ENCODE data around the gene CEP135.
"Not testable (repeated sequence)": the region's sequence is repeated elsewhere in the genome, so short reads cannot be mapped to it uniquely, and the experiment has no call there.

CEP135 gene

DNA sequence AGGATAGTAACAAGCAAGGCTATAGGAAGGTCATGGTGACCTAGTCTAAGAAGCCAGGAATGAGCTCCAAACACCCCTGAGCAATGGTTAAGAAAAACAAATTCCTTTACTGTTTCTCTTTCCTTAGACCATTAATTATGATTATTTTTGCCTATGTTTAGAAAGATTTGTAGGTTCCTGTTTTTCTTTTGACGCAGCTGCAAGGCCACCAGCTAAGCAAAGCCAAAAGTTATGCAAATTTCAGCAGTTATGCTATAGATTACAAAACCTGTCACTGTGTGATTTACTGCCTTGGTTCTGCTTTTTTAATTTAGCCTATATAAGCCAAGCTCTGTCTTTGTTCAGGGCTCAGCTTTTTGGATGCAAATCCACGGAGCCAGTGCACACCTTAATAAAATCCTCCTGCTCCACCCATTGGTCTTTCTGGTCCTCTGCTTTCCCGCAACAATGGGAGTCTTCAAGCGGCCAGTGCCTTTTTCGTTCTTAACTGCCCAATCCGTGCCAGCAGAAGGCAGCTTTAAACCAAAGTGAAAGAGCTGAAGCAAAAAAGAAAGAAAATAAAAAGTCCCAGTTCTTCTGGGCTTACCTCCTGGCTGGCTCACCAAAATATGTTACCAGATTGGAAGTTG lies 1.4 kb upstream of the CEP135 start:
- DNase-seq (ENCODE audit: low read depth) = no peak

- DNase-seq (ENCODE audit: low read depth) = no peak
Observed at GRCh38 chr4:55947912-55948725, 626 bp upstream of the CEP135 start.

DNA sequence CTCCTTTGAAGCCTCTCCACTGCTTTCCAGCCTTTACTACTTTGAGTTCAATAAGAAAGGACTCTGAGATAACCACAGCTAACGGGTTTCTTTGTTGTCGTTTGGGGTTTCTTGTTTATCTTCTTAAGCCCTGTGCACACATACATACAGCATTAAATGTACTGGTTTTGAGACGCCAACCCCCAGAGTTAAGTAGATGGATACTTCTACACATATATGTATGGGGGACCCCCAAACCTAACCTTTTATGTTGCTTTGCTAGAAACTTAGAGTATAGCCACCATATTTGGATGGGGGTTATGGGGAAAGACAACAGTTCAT lies 697 bp downstream of the CEP135 start:
- DNase-seq (ENCODE audit: low read depth) = no peak

DNA sequence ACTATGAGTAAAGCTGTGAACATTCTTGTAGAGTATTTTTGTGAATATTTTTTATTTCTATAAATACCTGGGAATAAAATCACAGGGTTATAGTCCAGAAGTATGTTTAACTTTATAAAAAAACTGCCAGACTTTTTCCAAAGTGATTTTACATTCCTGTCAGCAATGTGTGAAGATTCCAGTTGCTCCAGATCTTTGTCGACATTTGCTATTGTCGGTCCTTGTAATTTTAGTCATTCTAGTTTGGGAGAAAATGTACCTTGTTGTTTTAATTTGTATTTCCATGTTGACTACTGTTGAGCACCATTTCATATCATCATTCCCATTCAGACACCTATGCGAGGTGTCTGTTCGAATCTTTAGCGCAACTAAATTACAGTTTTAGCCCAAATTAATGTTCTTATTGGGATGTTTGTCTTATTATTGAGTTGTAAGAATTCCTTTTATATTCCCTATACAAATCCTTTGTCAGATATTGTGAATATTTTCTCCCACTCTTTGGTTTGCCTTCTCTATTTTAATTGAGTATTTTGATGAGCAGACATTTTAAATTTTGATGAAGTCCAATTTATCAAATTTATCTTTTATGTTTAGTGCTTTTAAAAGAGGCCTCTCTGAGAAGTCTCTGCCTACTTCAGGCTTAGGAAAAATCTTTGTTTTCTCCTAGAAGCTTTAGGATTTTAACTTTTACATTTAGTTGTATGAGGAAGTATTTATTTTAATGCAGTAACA lies 2.6 kb downstream of the CEP135 start:
- no peak for DNase-seq (ENCODE audit: low read depth)

- no peak for DNase-seq (ENCODE audit: low read depth)
Observed at GRCh38 chr4:55955710-55956109, 7.0 kb downstream of the CEP135 start.

- DNase-seq (ENCODE audit: low read depth) = no peak
Observed at GRCh38 chr4:55959655-55960054, 10.9 kb downstream of the CEP135 start.

DNA sequence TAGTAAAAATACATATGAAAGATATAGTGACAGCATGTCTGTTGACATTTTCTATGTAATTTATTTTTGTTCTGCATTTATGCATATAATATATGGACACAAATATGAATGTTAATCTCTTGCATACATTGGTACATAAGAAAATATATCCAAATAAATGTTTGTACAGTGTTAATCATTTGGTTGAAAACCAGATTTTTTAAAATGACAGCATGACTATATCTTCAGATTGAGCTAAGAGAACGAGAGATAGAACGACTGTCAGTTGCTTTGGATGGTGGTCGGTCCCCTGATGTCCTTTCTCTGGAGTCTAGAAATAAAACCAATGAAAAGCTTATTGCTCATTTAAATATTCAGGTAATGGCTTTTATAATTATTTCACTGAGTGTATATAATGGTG lies 15.3 kb downstream of the CEP135 start:
- DNase-seq (ENCODE audit: low read depth) = no peak

DNA sequence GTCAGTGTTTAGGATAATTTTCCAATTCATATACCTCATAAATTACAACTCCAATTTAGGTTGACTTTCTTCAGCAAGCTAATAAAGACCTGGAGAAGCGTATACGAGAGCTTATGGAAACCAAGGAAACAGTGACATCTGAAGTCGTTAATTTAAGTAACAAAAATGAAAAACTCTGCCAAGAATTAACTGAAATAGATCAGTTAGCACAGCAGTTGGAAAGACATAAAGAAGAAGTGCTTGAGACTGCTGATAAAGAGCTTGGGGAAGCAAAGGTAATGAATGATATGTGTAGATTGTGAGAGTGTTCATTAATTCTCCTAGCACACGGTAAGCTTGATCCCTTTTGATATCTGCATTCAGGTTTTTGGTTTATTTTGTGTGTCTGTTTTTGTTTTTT lies 16.8 kb downstream of the CEP135 start:
- no peak for DNase-seq (ENCODE audit: low read depth)

DNA sequence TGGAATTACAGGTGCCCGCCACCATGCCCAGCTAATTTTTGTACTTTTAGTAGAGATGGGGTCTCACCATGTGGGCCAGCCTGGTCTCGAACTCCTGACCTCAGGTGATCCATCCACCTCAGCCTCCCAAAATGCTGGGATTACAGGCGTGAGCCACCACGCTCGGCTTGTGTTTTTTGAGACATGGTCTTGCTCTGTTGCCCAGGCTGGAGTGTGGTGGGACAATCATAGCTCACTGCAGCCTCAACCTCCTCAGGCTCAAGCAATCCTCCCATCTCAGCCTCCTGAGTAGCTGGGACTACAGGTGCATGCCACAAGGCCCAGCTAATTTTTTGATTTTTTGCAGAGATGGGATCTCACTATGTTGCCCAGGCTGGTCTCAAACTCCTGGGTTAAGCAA lies 17.6 kb downstream of the CEP135 start:
- not testable (repeated sequence) for DNase-seq (ENCODE audit: low read depth)

DNA sequence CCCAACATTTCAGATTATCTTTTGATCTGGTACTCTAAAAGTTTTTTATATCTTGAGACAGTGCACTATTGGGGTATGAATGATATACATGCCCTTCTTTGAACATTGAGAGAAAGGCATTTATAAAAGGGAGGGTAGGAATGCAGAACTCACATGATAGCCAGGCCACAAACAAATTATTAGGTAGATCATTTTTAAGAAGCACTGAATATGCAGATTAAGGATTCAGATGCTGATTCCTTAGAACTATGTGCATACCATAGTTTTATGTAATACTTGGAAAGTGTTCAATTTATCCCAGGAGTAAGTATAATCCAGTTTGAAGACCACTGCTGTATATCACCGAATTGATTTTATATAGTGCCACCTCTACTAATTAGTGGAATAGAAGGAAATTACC lies 18.6 kb downstream of the CEP135 start:
- no peak for DNase-seq (ENCODE audit: low read depth)

DNA sequence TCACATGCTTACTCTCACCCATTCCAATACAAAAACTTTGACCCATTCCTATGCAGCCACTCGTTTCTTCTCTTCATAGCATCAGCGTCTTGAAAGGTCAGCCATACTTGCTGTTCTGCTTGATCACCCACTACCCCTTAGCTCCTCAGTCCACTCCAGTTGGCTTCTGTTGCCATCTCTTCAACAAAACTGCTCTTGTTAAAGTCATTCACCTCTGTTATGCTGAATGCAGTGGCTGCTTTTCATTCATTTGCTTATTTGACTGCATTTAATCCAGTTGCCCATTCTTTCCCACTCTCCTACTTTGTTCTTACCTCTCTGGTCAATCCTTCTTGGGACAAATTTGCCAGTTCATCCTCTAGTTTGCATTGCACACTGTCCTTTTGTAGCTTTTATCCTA lies 24.9 kb downstream of the CEP135 start:
- DNase-seq (ENCODE audit: low read depth) = no peak

- no peak for DNase-seq (ENCODE audit: low read depth)
Observed at GRCh38 chr4:55977811-55978210, 29.1 kb downstream of the CEP135 start.

GRCh38 chr4:55979562-55979961 lies 30.8 kb downstream of the CEP135 start:
- no peak for DNase-seq (ENCODE audit: low read depth)

DNA sequence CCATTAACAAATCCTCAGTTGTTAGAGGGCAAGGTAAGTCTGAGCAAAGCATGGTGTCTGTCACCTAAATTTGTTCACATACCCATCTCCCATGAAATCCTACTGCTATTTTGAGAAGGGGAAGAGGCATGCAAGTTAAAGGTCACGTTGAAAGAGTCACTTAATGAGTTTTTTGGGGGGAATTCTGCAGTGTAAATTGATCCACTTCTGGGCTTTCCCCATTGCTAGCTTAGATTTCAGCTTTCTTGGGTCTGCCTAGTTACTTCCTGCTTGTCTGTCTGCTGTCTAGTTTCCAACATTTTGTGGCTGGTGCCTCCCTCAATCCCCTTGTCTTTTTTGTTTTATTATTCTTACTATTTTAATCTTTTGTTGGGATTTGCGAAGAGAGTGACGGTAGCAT lies 32.0 kb downstream of the CEP135 start:
- no peak for DNase-seq (ENCODE audit: low read depth)

DNA sequence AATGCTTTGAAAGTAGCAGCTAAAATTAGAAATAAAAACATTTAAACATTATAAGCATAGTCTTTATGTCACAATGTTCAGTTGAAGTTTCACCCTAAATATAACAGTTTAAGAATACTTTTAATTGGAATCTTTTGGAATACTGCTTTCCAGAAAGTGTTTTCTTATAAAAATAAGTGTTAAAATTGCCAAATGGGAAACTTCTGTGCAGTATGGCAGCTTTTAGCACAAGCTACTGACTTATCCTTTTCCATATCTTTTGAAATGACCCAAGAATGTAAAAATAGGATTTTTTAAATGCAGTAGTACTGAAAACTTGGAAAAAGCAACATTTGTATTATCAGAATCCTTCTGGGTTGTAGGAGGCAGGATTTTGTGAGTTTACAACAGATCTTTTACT lies 34.2 kb downstream of the CEP135 start:
- DNase-seq (ENCODE audit: low read depth) = no peak

GRCh38 chr4:55989766-55990165 lies 41.0 kb downstream of the CEP135 start:
- no peak for DNase-seq (ENCODE audit: low read depth)

- DNase-seq (ENCODE audit: low read depth) = no peak
Observed at GRCh38 chr4:55993994-55994663, 45.4 kb downstream of the CEP135 start.

GRCh38 chr4:55996646-55997045 lies 47.9 kb downstream of the CEP135 start:
- DNase-seq (ENCODE audit: low read depth) = no peak

GRCh38 chr4:56003606-56004005 lies 54.9 kb downstream of the CEP135 start:
- DNase-seq (ENCODE audit: low read depth) = no peak

DNA sequence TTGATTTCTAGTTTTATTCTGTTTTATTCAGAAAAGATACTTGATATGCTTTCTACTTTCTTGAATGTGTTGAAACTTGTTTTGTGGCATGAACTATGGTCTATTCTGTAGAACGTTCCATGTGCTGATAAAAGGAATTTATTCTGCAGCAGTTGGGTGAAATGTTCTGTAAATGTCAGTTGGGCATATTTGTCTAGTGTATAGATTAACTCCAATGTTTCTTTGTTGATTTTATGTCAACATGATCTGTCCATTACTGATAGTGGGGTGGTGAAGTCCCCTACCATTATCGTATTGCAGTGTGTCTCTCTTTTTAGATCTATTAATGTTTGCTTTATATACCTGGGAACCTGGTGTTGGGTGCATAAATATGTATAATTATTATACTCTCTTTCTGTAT lies 55.5 kb downstream of the CEP135 start:
- DNase-seq (ENCODE audit: low read depth) = no peak

GRCh38 chr4:56007154-56007553 lies 58.4 kb downstream of the CEP135 start:
- no peak for DNase-seq (ENCODE audit: low read depth)

GRCh38 chr4:56008206-56008605 lies 59.5 kb downstream of the CEP135 start:
- no peak for DNase-seq (ENCODE audit: low read depth)

GRCh38 chr4:56026596-56026995 lies 77.9 kb downstream of the CEP135 start:
- DNase-seq (ENCODE audit: low read depth) = no peak
